ENCODE data around the gene UCK1.
A peak's percentile ranks its signal among the peaks of the same experiment; 100 is the strongest.
"Not testable (repeated sequence)": the region's sequence is repeated elsewhere in the genome, so short reads cannot be mapped to it uniquely, and the experiment has no call there.

The UCK1 gene

GRCh38 chr9:131523451-131524435, 7.3 kb downstream of the UCK1 start:
- DNase-seq (ENCODE audit: low read depth), result no peak

GRCh38 chr9:131523086-131523388, 8.0 kb downstream of the UCK1 start:
- no peak for DNase-seq (ENCODE audit: low read depth)

DNA sequence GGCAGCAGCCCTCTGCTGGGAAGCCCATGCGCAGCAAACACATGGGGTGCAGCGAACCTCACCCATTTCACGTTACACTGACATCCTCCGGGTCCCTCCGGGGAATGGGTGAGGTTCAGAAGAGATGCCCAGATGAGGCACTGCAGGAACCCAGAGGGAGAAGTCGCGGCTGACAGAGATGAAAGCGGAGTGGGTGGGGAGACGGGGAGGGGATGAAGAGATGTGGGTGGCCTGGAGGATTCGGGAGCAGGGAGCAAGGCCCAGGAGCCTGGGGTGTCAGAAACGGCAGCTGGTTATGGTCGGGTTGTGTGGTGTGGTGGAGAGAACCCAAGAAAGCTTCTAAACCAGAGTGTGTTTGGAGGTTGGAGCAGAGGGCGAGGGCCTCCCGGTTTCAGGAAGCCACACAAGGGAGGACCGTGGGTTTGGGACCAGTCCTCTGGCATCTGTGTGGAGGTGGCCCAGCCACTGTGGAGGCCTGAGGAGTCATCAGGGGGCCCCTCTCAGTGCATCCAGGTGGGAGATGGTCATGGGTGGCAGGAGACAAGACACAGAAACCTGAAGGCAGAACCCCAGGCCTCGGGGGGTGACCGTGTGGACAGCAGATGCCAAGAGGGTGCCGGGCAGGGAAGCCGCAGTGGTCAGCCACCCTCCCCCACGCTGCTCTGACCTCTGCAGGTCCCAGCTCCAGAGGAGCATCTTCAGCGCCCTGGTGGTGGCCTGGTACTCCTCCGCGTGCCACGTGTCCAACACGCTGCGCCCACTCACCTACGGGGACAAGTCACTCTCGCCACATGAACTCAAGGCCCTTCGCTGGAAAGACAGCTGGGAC, 8.6 kb downstream of the UCK1 start:
- no peak for DNase-seq (ENCODE audit: low read depth)

- no peak for DNase-seq (ENCODE audit: low read depth)
These were observed 9.2 kb downstream of the UCK1 start for GRCh38 chr9:131521822-131522221.

- DNase-seq (ENCODE audit: low read depth), result no peak
These were observed 9.9 kb downstream of the UCK1 start for GRCh38 chr9:131521203-131521602.

- no peak for DNase-seq (ENCODE audit: low read depth)
These were observed 10.6 kb downstream of the UCK1 start for GRCh38 chr9:131520503-131520902.

GRCh38 chr9:131518553-131518952, 12.5 kb downstream of the UCK1 start:
- DNase-seq (ENCODE audit: low read depth), result no peak

- no peak for DNase-seq (ENCODE audit: low read depth)
These were observed 13.3 kb downstream of the UCK1 start for GRCh38 chr9:131517761-131518190.

GRCh38 chr9:131516930-131517329, 14.1 kb downstream of the UCK1 start:
- DNase-seq (ENCODE audit: low read depth), result no peak

GRCh38 chr9:131516100-131516499, 15.0 kb downstream of the UCK1 start:
- no peak for DNase-seq (ENCODE audit: low read depth)

DNA sequence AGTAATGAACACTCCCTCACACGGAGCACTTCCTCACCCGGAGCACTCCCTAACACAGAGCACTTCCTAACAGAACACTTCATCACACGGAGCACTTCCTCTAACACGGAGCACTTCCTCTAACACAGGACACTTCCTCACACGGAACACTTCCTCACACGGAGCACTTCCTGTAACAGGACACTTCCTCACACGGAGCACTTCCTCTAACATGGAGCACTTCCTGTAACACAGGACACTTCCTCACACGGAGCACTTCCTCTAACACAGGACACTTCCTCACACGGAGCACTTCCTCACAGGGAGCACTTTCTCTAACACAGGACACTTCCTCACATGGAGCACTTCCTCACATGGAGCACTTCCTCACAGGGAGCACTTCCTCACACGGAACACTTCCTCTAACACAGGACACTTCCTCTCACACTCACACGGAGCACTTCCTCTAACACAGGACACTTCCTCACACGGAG, 15.5 kb downstream of the UCK1 start:
- DNase-seq (ENCODE audit: low read depth), result not testable (repeated sequence)

GRCh38 chr9:131513177-131513576, 17.9 kb downstream of the UCK1 start:
- DNase-seq (ENCODE audit: low read depth), result no peak

DNA sequence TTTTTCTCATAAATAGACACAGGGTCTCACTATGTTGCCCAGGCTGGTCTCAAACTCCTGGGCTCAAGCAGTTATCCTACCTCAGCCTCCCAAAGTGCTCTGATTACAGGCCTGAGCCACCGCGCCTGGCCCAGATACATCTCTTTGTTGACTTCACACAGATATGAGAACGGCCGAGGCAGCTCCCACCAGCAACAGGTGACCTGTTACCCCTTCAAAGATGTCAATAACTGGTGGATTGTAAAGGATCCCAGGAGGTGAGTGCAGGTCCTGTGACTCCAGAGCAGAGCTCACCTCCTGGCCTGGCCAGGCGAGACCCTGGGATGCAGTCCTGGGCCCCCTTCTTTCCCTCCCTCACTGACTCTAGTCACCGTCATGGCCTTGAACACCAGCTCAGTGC, 19.2 kb downstream of the UCK1 start:
- no peak for DNase-seq (ENCODE audit: low read depth)

DNA sequence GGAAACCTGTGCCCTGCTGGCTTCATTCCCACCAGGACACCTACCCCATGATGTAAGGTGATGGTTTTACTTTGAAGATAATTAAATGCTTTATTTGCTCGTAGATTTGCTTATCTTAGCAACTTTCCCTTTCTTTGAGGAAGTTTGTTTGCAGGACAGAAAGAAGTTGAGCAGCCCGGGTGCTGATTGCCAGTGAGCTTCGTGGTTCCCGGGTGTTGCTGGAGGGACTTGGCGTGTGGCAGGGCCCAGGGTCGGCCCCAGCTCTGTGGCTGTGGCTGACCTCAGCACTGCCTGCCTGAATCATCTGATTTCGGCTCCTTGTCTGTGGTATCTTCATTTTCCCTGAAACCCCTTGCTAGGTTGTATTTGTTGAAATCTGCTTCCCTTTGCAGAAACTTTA, 19.6 kb downstream of the UCK1 start:
- DNase-seq (ENCODE audit: low read depth), result no peak

GRCh38 chr9:131505012-131505411, 26.1 kb downstream of the UCK1 start:
- no peak for DNase-seq (ENCODE audit: low read depth)

GRCh38 chr9:131503626-131504465, 27.2 kb downstream of the UCK1 start:
- DNase-seq (ENCODE audit: low read depth), result peak; percentile 56

DNA sequence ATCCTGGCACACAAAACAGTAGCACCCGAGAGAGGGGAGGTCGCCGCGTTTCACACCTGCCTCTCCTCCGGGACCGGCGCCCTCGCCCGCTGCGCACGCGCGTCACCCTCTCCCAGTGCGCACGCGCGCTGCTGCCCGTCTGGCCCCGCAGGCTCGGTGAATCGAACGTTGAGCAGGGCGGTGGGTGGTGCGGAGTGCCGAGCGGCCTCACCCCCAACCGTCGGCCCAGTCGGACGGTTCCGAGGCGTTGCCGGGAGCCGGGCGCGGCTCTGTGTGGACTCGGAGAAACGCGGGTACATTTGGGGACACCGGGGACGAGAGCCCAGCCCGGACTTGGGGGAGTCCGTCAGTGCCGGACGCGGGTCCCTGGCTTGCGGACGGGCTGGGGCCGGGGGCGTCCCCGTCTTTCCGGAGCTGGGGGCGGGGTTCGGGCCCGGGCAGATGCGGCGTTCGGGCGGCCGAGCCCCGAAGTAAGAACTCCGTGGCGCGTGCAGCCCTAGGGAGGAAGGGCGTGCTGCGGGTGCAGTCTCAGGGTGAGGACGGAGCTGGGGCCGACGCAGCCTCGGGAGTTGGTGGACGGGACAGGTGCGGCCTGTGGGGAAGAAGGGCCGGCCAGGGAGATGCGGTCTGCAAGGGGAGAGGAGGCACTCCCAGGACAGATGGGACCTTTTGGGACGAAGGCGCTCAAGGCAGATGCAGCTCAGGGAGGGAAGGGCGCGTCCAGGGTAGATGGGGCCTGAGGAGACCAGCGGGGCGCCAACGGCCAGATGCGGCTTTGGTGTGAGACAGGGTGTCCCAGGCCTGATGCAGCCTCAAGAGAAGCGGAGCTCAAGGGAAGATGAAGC, 28.1 kb downstream of the UCK1 start, which contains the start of gene POMT1:
Gene POMT1 (plus strand): TSS at position 138 of the 845 bp plus-strand sequence. CDS start 1,301 bp downstream, outside the sequence.
- DNase-seq (ENCODE audit: low read depth), result peak; percentile 87

DNA sequence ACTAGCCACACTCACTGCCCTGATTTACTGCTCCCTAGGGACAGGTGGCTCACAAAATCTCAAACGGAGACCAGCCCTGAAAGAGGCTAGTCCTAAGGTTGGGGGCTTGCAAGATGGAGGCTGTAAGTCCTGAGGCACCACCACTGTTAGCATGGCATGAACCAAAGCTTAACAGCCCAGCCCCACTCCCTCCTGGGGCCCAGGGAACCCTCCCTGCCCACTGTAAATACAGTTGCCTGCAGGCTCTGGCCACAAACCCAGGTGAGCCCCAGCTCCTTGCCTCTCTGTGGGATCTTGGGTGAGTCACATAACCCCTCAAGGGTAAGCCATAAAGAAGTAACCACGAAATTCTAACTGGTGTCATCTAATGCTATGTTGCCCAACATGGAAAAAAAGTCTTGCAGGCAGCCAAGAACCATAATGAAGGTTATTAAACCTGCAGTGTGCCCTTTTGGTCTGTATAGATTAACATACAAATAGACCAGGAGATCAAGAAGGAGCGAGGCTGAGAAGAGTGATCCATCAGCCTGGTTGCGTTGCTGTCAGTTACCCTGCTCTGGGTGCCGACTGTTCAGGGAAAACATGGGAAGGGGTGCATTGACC, 30.0 kb downstream of the UCK1 start:
- peak; percentile 40 for DNase-seq (ENCODE audit: low read depth)

DNA sequence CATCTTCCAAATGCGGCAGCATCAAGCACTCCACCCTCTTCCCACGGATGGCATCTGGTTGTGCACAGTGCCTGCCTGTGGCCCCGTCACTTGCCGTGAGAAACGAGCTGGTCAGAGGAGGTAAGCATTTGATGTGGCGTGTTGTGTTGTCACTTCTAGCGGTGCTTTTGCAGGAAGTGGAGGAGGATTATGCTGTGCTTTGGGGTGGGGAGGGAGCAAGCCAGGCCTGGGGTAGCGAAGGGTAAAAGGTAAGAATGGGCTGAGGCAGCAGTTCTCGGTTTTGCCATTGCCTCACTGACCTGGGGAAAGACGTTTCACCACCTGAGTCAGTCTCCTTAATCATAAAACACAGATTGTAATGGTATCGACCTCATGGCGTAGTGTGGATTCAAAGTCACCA, 30.7 kb downstream of the UCK1 start:
- DNase-seq (ENCODE audit: low read depth), result peak; percentile 64

DNA sequence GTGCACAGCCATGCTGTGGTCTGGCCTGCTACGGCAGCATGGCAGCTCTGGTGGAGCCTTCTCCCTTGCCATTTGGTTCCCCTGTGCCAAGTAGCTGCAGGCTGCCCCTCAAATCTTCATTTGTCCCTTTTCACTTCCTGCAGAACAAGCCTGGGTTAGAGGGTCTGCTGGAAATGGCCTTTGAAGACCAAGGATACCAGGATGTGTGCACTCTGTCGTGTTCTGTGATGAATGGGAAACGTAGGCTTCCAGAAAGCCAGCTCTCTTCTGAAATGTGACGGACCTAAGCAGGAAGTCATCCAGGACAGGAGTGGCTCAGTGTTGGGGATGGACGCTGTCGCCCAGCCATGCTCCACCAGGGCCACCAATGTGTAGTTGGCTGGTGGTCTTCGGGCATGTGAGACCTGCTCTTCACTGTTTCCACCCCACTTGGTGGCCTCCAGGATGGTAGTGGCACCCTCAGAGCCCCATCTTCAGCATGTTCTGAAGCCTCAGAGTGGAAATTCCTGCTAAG, 31.8 kb downstream of the UCK1 start:
- DNase-seq (ENCODE audit: low read depth), result no peak

All from activated T-helper 9 cell treated with anti-CD3 and anti-CD28 coated beads, Interleukin-2, amount 50 U/mL, for 16 hours (primary cell).